NB4 (cell line): ENCODE measurements around the gene ACSL6.

ENCODE experiments used
- MYC ChIP-seq: IDR thresholded peaks from 2 replicates; pipeline ENCODE4 v1.6.1; 2011; ENCODE audit warnings: low read depth, low read length
- POLR2A ChIP-seq: IDR thresholded peaks from 2 replicates; pipeline ENCODE4 v1.6.1; 2011; ENCODE audit warnings: mild to moderate bottlenecking; ENCODE audit not compliant: insufficient read length; ENCODE audit errors: extremely low read depth
- TF ChIP-seq, protein P1 (sequence below): IDR thresholded peaks from one replicate; pipeline ENCODE4 v1.5.1; 2012; ENCODE audit warnings: low read depth, low read length
- TF ChIP-seq, protein P2 (sequence below): IDR thresholded peaks from 2 replicates; pipeline ENCODE4 v1.6.1; 2011; ENCODE audit warnings: low read depth, low read length

DNA sequence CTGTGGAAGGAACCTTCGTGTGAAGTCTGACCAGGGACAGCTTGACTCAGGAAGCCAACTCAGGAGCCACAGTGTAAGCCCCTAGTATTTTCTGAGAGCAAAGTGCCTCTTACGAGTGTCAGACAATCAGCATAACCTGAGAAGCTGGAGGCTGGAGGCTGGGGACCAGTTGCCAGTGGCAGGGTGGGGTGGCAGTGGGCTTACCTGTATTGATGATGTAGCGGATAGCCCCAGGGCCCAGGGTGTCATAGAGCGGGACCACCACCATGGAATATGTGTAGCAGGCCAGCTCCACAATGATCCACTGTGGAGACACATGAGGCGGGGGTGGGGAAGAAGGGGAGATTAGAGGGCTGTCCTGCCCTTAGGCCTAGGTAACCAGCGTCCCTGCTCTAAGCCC lies 22.9 kb downstream of the ACSL6 start:
- TF ChIP-seq, protein P1, sequence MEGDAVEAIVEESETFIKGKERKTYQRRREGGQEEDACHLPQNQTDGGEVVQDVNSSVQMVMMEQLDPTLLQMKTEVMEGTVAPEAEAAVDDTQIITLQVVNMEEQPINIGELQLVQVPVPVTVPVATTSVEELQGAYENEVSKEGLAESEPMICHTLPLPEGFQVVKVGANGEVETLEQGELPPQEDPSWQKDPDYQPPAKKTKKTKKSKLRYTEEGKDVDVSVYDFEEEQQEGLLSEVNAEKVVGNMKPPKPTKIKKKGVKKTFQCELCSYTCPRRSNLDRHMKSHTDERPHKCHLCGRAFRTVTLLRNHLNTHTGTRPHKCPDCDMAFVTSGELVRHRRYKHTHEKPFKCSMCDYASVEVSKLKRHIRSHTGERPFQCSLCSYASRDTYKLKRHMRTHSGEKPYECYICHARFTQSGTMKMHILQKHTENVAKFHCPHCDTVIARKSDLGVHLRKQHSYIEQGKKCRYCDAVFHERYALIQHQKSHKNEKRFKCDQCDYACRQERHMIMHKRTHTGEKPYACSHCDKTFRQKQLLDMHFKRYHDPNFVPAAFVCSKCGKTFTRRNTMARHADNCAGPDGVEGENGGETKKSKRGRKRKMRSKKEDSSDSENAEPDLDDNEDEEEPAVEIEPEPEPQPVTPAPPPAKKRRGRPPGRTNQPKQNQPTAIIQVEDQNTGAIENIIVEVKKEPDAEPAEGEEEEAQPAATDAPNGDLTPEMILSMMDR, result no peak
- TF ChIP-seq, protein P2, sequence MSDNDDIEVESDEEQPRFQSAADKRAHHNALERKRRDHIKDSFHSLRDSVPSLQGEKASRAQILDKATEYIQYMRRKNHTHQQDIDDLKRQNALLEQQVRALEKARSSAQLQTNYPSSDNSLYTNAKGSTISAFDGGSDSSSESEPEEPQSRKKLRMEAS, result no peak
- TF ChIP-seq POLR2A, result no peak
- no peak for TF ChIP-seq MYC
